ENCODE results near the gene ANP32A.
"Not testable (repeated sequence)": the region's sequence is repeated elsewhere in the genome, so short reads cannot be mapped to it uniquely, and the experiment has no call there.

Gene ANP32A

GRCh38 chr15:68781766-68782588 is 38.7 kb downstream of the ANP32A start:
- DNase-seq: peak; percentile 38

- no peak for DNase-seq
Observed at GRCh38 chr15:68781217-68781616, 39.5 kb downstream of the ANP32A start.

GRCh38 chr15:68778876-68779275 is 41.8 kb downstream of the ANP32A start:
- no peak for DNase-seq

GRCh38 chr15:68776477-68777270 is 44.0 kb downstream of the ANP32A start:
- no peak for DNase-seq

- DNase-seq: no peak
Observed at GRCh38 chr15:68775671-68776476, 44.8 kb downstream of the ANP32A start.

- no peak for DNase-seq
Observed at GRCh38 chr15:68775236-68775577, 45.5 kb downstream of the ANP32A start.

GRCh38 chr15:68774521-68775235 is 46.0 kb downstream of the ANP32A start:
- no peak for DNase-seq

- DNase-seq: no peak
Observed at GRCh38 chr15:68774120-68774519, 46.6 kb downstream of the ANP32A start.

GRCh38 chr15:68773036-68773435 is 47.7 kb downstream of the ANP32A start:
- DNase-seq: no peak

GRCh38 chr15:68770216-68770615 is 50.5 kb downstream of the ANP32A start:
- DNase-seq: no peak

- no peak for DNase-seq
Observed at GRCh38 chr15:68769702-68770101, 51.0 kb downstream of the ANP32A start.

GRCh38 chr15:68768321-68768720 is 52.4 kb downstream of the ANP32A start:
- DNase-seq: no peak

GRCh38 chr15:68767833-68768232 is 52.9 kb downstream of the ANP32A start:
- no peak for DNase-seq

- DNase-seq: no peak
Observed at GRCh38 chr15:68765602-68766368, 54.9 kb downstream of the ANP32A start.

- no peak for DNase-seq
Observed at GRCh38 chr15:68764090-68764489, 56.6 kb downstream of the ANP32A start.

- no peak for DNase-seq
Observed at GRCh38 chr15:68763063-68763462, 57.6 kb downstream of the ANP32A start.

- not testable (repeated sequence) for DNase-seq
Observed at GRCh38 chr15:68759982-68760579, 60.6 kb downstream of the ANP32A start.

- no peak for DNase-seq
Observed at GRCh38 chr15:68755731-68756130, 65.0 kb downstream of the ANP32A start.

GRCh38 chr15:68751622-68752021 is 69.1 kb downstream of the ANP32A start:
- DNase-seq: no peak

GRCh38 chr15:68749793-68750192 is 70.9 kb downstream of the ANP32A start:
- DNase-seq: no peak

- DNase-seq: no peak
Observed at GRCh38 chr15:68749365-68749764, 71.3 kb downstream of the ANP32A start.
